ENCODE results near the gene TFAP2B.

Gene TFAP2B

DNA sequence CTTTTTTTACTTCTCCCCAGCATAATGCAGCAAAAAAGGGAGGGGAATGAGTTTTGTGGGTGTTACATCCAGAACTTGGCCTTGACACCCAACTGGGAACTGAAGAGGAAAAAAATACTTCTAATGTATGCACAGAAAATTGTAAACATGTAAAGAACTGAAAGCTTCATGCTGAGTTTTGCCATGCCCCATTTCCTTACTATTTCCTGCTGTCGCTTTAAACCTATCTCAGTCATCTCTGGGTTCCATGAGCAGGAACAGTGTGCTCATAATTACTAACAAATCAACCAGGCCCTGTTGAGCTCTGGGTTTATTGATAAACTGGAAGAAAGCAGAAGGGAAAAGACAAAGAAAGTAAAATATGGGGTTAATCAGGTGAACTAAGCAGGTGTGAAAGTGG, 14.2 kb downstream of the TFAP2B start:
- H3K4me3 ChIP-seq (ENCODE audit: insufficient read depth, low read length, poor library complexity, severe bottlenecking): no peak overlapping the region
- H3K4me2 ChIP-seq (ENCODE audit: low read depth, low read length, poor library complexity, severe bottlenecking): no peak overlapping the region
- no peaks in the 10 kb centered on the region for H3K79me2 ChIP-seq (ENCODE audit: insufficient read depth, low read length)
- no peaks in the 10 kb centered on the region for H3K9me2 ChIP-seq (replicated peaks; ENCODE audit: insufficient read depth, low read length)
- no peaks in the 10 kb centered on the region for H4K20me1 ChIP-seq (ENCODE audit: low read depth, low read length)
- no peaks in the 10 kb centered on the region for H3K9me3 ChIP-seq (ENCODE audit: insufficient read depth, low read length)
- no peak overlapping the region for H2AFZ ChIP-seq (ENCODE audit: low read depth, low read length, severe bottlenecking)
- TF ChIP-seq CTCF (IDR thresholded peaks at IDR 0.05; ENCODE audit: insufficient read depth, low read length, poor library complexity, severe bottlenecking) (no peak), EZH2phosphoT487 (conservative IDR thresholded peaks at IDR 0.05; ENCODE audit: low read length) (no peak)
- no peaks in the 10 kb centered on the region for H3K36me3 ChIP-seq (ENCODE audit: low read length)
- no peaks in the 10 kb centered on the region for H3K27me3 ChIP-seq (ENCODE audit: low read length)
- H3F3A ChIP-seq (ENCODE audit: insufficient read depth): no peaks in the 10 kb centered on the region
- H3K27ac ChIP-seq (ENCODE audit: low read depth, low read length): no peak overlapping the region
- no peak overlapping the region for H3K9ac ChIP-seq (ENCODE audit: low read length)

DNA sequence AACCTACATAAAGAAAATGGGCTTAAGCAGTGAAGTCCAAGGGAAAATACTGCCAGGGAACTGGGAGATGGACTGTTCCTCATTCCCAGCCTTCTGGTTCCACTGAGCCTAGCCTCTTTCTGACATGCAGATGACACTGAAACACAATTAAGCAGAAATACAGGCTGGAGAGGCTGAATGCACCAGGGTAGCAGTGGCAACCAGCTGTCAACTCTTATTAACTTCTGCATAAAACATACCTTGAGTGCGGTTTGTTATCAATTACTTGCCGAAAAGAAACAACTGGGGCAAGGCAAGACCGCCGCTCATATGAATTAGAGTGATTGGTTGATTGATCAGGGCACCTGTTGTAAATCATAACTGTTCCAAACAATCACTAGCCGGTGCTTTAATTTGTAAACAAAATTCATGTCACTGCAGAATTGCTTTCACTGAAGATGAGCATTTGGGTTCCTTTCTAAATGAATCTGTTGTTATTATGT, 16.3 kb downstream of the TFAP2B start:
- H3K4me3 ChIP-seq (ENCODE audit: insufficient read depth, low read length, poor library complexity, severe bottlenecking): no peak overlapping the region
- no peak for TF ChIP-seq CTCF (IDR thresholded peaks at IDR 0.05; ENCODE audit: insufficient read depth, low read length, poor library complexity, severe bottlenecking)
- TF ChIP-seq EZH2phosphoT487 (conservative IDR thresholded peaks at IDR 0.05; ENCODE audit: low read length): no peak
- no peaks in the 10 kb centered on the region for H3K27me3 ChIP-seq (ENCODE audit: low read length)
- H3K9me3 ChIP-seq (ENCODE audit: insufficient read depth, low read length): no peaks in the 10 kb centered on the region
- H3K4me2 ChIP-seq (ENCODE audit: low read depth, low read length, poor library complexity, severe bottlenecking): no peak overlapping the region
- no peak overlapping the region for H3K9ac ChIP-seq (ENCODE audit: low read length)
- H2AFZ ChIP-seq (ENCODE audit: low read depth, low read length, severe bottlenecking): no peak overlapping the region
- H3K79me2 ChIP-seq (ENCODE audit: insufficient read depth, low read length): no peaks in the 10 kb centered on the region
- no peaks in the 10 kb centered on the region for H3F3A ChIP-seq (ENCODE audit: insufficient read depth)
- no peak overlapping the region for H3K27ac ChIP-seq (ENCODE audit: low read depth, low read length)
- H3K9me2 ChIP-seq (replicated peaks; ENCODE audit: insufficient read depth, low read length): no peaks in the 10 kb centered on the region
- no peaks in the 10 kb centered on the region for H4K20me1 ChIP-seq (ENCODE audit: low read depth, low read length)
- no peaks in the 10 kb centered on the region for H3K36me3 ChIP-seq (ENCODE audit: low read length)

DNA sequence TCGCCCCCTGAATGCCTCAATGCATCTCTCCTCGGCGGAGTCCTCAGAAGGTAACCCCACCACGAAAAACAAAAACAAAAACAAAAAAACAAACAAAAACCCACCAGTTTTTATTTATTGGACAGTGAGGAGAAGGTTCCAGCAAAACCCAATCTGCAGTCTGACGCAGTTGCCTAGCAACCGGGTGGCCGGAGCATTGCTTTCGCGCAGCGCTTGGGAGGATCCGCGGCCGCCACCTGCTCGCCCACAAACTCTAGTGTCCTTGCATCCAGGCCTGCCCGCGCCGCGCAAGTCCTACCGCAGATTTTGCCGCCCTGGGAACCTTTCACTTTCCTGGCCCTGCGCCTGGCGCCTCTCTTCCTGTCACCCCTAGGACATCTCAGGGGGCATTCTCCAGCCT, 17.6 kb downstream of the TFAP2B start:
- H4K20me1 ChIP-seq (ENCODE audit: low read depth, low read length): no peaks in the 10 kb centered on the region
- H3K9me2 ChIP-seq (replicated peaks; ENCODE audit: insufficient read depth, low read length): no peaks in the 10 kb centered on the region
- H3K9ac ChIP-seq (ENCODE audit: low read length): no peak overlapping the region
- no peaks in the 10 kb centered on the region for H3K9me3 ChIP-seq (ENCODE audit: insufficient read depth, low read length)
- H3K36me3 ChIP-seq (ENCODE audit: low read length): no peaks in the 10 kb centered on the region
- no peaks in the 10 kb centered on the region for H3K27me3 ChIP-seq (ENCODE audit: low read length)
- TF ChIP-seq CTCF (IDR thresholded peaks at IDR 0.05; ENCODE audit: insufficient read depth, low read length, poor library complexity, severe bottlenecking): no peak
- TF ChIP-seq EZH2phosphoT487 (conservative IDR thresholded peaks at IDR 0.05; ENCODE audit: low read length): no peak
- no peak overlapping the region for H3K27ac ChIP-seq (ENCODE audit: low read depth, low read length)
- no peak overlapping the region for H2AFZ ChIP-seq (ENCODE audit: low read depth, low read length, severe bottlenecking)
- H3K79me2 ChIP-seq (ENCODE audit: insufficient read depth, low read length): no peaks in the 10 kb centered on the region
- H3K4me3 ChIP-seq (ENCODE audit: insufficient read depth, low read length, poor library complexity, severe bottlenecking): no peak overlapping the region
- no peak overlapping the region for H3K4me2 ChIP-seq (ENCODE audit: low read depth, low read length, poor library complexity, severe bottlenecking)
- no peaks in the 10 kb centered on the region for H3F3A ChIP-seq (ENCODE audit: insufficient read depth)
